GM19328 (cell line): Measurements from ENCODE around the gene ZC2HC1B.

ENCODE experiments used
- ATAC-seq: cut with Tn5 transposase; IDR thresholded peaks from one replicate; pipeline ENCODE4 v1.9.1; 2021; ENCODE audit warnings: mild to moderate bottlenecking, moderate library complexity; ENCODE audit not compliant: unreplicated experiment

The ZC2HC1B gene

DNA sequence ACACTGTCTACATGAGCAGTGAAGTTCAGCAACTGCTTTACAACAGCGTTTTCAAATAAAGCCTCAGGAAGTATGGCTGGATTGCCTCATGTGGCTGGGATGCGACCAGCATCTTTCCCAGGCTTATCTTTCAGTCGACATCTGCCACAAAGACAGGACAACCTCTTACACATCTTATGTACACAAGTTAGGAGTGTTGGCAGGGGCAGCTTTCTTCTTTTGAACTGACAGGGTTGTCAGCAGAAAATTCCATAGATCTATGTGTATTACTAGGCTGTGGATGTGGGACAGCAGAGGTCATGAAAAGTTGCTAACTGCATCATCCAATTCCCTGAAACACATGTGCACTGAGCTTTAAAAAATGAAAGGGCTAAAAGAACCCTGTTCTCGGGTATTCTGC lies 95.7 kb downstream of the ZC2HC1B start:
- no peak for ATAC-seq

DNA sequence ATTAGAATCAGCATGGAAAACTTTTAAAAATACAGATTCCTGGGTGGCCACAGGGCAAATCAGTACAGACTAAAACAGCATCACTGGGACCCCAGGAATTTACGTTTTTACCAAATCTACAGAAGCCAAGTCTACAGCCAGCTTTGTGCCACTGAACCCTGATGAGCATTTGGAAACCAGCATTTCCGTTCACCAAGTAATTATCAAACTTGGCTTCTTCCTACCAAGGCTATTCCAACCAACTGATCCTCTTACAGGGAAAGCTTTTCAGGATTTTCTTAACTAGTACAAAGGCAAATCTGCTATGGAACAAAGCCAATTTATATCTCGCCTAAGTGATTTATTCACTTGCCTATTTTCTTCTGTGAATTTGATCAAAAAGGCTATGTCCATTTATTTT lies 96.8 kb downstream of the ZC2HC1B start:
- no peak for ATAC-seq

DNA sequence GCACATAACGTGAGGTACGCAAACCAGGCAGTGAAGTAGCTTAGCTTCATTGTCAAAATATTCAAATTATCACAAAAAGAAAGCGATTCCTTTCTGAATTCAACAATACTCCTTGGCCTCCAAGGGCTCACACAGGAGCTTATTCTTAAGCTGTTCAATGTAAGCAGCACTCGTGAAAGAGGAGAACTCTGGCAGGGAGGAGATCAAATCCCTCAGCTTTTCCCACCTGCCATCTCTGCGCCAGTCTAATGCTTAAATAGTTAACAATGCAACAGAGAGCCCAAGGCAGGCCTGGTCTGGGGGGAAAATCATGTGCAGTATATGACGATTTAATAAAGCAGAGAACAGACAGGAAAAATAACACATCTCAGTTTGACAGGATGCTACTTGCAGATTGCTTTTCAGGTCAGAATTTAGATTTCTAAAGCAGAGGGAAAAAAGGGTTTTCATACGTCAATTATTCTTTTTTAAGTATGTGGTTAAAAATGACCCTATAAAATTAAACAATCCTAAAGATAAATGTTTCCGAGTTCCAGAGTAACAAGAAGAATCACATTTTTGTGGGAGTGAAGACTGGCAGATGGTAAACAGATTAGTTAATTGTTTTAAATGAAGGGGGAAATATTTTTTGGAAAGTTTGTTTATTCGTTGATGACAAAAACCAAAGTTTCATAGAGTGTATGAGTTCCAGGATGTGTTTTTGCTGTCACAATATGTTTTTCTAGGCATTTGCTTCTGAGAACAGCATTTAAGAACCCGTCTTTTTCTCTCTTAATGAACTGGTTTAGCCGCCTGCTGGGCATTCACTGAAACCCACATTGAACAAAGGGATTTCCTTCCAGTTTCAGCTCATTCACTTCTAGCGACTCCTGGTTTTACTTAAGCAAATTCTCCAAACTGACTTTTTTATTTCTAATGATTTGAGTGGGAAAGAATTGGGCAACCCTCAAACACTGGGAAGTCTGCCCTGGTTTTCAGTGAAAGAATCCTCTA lies 97.9 kb downstream of the ZC2HC1B start:
- ATAC-seq: no peak

DNA sequence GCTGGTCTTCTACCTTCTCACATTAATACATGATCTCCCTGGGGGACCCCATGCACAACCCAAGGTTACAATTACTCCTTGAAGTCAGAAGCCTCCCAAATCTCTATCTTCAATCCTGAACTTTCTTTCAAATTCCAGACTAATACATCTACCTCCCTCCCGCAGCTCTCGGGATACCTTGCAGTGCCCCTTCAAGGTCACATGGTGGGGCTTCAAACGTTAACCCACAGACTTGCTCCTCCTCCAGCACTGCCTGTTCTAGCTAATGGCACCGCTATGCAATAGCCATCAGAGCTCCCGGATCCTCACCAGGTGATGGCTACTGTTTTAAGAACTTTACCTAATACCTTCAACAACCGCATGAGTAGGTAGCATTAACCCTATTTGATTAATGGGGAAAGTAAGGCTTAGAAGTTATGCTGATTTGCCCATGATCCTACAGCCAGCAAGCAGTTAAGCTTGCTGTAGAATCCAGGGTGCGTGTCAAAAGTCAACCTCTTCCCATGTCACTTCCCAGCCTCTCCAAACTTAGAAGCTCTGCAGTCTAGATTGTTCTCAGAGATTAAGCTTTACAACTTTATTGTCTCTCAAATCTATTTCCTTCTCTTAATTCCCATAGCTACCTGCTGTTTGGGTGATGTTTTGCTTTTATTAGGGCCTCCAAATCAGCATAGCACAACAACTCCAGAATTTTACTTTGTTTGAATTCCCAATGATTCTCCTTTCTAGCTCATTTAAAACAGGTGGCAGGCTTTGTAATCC lies 99.1 kb downstream of the ZC2HC1B start:
- ATAC-seq: no peak

DNA sequence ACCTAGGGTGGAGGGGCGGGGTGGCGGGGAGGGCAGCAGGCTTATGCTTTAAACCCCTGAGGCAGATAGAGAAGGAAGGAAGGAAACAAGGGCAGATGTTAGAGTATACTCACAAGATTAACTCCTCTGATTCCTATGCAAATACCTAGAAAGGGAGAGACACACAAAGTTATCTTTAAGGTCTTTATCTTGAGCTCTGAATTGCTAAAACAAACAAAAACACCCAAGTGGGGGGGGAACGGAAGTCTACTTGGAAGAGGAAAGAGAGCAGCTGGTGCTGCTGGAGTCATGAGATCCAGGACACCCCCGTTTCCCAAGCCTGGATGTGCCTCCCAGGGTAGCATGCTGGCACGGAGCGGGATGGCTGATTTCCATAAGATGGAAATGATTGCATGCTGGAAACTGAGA lies 100.4 kb downstream of the ZC2HC1B start:
- no peak for ATAC-seq

DNA sequence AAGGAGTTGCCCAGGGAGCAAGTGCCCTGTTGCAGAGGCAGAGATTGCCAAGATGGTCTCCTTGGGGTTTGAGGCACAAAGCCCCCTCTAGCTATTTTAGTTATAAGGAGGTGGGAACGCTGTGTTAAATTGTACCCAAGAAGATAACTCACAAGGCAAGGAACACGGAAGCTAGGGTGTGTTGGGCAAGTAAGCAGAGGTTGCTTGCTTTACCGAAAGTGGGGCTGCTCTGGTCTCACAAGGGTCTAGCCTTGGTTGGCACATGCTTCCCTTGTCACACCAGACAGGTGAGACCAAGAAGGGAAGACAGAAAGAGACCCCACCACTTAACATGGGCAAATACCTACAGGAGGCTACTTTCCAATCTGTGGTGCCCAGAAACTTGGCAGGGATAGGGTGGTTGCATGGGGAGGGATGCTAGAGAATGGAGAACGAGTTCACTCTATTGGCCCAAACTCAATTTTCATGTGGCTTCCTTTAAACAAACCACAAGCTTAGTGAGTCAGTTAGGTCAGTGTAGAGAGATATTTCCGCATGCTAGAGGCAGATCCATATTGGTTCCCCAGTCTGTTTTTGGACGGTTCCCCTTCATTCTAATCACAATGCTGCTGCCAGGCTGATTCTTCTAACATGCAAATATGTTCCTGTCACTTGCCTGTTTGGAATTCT lies 101.4 kb downstream of the ZC2HC1B start:
- ATAC-seq: no peak

DNA sequence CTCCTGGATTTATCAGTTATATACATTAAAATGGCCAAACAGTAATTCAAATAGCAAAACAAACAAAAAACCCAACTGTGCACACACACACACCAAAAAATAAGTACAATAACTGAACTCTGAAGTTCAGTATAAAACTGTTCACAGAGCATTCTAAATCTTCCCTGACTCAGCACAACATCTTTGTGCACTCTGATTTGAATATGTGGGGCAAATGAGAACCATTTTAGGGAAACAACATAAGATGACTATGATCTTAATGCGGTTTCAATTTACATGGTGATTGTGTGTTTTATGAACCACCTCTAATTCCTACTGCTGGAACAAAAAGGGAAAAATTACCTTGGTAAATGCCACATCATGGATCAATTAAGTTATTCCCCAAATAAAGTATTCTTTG lies 102.0 kb downstream of the ZC2HC1B start:
- ATAC-seq: no peak

DNA sequence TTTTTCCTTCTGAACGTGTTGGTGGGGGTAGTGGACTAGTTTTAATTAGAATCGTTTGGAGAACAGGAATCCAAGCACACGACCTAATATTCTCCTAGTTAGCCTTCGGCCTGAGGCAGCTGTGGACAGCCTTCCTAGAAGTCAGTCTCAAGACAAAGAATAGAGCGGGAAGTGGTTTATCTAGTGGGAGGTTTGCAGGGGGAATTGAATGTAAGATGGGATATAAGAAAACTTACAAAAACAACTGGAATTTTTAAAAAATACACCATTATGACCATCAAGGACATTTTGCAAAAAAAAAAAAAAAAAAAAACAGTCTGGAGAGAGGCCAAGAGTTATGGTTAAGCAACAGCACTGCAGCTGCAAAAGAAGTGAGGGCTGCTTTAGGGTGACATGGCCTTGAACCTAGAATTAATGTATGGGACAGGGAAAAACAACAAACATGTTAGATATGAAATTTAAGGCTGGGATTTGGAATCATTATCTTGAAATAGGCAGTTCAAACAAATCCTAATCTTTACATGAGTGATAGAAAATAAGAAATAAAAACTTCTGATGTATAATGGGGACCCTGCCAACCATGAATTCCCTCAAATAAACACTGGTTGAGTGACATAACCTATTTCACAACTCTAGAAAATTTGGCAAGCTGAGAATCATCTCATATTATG lies 103.6 kb downstream of the ZC2HC1B start:
- ATAC-seq: no peak

DNA sequence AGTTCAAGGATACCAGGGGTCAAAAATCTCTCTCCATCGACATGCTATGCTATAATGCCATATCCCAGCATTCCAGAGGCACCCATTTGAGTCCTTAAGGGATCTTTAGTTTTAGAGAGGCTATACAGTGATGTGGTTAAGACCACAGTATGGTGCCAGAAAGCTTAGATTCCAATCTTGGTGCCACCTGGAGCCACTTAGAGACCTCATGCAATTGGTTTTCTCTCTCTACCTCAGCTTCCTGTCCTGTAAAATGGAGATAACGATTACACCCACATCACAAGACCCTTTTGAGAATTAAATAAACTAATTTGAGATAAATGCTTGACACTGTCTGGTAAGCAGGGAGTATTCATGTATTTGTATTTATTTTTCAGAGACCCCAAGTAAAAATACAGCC lies 104.8 kb downstream of the ZC2HC1B start:
- ATAC-seq: no peak

DNA sequence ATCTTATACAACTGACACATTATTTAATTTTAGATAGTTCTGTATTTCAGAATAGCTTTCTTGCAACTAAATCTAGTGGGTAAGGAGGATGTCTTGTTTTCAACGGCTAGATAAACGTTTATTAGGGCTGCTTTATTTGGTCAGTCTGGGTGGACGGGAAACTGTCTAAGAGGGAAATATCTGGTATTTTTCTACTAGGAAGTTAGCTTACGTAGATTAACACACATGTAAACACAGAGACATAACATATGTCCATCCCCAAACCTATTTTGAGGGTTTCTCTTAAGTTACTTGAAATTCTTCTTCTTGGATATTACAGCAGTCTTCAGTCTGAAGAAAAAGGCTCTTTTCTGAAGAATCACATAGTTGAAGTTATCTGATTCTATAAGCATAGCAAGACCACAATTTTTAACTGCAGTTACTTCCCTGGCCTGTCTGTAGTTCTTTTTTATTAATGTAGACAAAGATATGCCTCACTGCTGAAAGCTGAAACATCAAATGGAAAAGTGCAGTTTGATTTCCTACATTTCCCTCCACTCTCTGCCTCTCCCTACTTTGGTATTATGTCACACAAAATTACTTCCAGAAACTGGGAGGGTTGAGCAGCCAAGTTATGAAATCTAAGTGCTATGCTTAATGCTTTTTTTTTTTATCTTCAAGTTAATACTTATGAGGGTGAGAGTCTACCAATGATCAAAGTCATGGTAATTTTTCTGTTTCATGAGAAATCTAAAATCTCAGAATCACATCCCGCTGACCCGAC lies 106.4 kb downstream of the ZC2HC1B start:
- no peak for ATAC-seq

DNA sequence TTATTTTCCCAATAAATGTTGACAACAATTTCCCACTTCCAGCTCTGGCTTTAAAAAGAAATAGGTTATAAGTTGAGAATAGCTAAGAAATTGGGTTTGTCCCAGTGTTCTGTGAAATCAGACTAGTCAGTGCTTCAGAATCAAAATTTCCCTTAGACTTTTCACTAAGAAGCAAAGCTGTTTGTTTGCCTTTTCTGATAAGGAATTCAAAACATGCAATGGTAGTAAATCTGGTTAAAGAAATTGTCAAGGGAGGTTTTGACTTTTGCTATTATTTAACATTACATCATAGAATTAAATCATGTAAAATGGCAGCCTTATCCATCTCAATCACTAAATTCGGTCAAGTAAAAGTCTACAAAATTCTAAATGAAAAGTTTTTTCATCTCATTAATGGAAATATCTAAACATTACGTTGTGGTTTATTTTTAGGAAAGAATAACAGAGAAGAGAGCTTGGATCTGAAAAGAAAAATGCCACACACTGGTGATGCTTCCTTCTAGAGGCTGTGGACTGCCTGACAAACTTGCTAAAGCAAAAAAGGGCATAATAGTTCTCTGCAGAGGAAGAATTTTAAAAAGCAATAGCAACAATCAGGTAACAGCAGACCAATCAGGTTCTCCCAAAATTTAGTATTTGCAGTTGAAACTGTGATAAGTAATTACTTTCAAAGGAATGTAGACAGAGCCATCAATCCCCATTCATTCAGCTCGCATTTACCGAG lies 107.4 kb downstream of the ZC2HC1B start:
- no peak for ATAC-seq

DNA sequence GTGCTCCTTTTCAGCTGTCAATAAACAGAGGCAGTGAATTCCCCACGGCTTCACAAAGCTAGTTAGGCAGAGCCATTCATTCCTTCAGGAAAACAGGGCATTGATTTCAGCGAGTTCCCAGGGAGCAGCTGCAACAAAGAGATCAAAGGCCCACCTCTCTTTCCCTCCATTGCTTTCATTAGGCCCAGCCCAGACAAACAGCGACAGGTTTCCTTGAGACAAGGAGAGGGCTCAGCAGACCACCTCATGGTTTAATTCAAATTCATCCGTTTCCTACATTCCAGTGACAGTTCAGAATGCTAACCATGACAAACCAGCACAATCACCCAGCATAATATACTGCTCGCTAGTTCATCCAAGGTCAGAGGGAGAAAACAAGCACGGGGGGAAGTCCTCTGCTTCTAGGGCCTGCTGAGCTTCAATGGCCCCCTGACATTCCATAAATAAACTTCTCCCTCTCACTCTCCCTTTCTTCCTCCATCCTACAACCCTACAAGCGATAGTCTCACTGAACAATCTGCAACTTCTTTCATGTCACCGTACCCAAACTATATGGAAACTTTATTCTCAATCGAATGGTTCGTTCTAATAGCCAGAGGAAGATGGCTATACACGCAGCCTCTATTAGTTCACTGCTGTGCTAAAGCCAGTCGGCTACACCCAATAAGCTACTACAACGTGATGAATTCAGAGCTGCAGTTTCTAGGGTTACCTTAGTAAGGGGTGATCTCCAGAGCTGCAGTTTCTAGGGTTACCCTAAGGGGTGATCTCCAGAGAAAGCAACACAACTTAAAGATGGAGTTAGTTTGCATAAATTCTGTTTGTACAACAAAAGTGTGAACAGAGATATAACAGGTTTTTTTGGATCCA lies 109.1 kb downstream of the ZC2HC1B start:
- no peak for ATAC-seq

DNA sequence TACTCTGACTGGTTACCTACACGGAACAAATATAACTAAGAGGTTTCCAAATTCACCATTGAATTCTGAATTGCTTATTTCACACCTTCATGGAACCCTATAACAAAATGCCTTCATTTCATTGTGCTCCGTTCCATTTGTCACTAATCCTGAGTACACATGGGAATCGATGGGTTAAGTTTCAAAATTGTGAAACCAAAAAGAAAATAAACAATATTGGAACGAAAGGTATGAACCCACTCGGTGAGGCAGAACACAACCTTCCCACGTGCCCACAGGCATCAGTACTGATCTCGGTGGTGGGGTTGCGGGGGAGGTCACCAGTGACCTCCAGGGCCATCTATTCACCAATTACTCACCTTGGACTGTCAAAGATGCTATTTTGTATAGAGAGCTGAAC lies 109.8 kb downstream of the ZC2HC1B start:
- no peak for ATAC-seq

DNA sequence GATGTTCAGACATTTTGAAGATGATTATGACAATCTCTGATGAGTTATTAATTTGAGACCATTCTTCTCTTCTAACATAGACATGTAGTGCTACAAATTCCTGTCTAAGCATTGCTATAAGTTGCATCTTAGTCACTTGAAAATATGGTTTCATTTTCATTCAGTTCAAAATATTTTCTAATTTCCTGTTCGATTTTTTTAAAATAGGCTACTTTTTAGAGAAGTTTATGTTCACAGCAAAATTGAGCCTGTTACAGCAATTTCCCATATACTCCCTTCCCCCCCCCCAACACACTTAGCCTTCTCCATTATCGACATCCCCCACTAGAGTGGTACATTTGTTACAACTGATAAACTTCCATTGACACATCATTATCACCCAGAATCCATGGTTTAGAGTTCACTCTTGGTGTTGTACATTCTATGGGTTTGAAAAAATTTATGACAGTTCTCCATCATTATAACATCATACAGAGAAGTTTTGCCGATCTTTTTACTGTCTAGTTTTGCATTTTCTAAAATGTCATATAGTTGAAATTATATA lies 112.6 kb downstream of the ZC2HC1B start:
- no peak for ATAC-seq

DNA sequence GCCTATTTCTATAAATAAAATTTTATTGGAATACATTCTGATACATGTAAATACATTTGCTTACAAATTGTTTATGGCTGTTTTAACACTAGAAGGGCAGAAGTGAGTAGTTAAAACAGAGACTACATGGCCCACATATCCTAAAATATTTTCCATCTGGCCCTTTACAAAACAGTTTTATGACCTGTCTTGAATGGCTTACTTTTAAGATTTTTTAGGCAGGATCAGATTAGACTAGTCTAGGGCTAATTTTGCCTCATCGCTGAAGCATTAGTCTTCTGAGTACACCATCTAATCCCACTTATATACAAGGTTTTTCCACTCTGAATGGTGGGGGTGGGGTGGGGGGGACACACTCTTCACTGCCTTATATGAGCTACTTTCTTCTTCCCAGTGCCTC lies 116.6 kb downstream of the ZC2HC1B start:
- ATAC-seq: no peak

DNA sequence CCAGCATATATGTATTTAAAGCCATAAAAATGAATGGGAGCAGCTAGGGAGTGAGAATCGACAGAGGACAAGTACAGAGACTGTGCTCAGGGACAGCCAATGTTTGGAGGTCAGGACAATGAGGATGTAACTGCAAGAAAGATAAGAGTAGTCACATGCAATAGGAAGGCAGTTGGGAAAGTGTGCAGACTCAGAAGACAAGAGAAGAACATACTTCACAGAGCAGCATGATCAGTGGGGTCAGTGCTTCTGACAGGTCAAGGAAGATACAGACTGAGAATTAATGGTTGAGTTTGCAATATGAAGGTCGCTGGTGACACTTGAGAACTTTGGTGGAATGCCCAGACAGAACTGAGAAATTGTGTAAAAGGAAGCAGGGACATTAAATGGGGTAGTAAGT lies 118.7 kb downstream of the ZC2HC1B start:
- no peak for ATAC-seq

DNA sequence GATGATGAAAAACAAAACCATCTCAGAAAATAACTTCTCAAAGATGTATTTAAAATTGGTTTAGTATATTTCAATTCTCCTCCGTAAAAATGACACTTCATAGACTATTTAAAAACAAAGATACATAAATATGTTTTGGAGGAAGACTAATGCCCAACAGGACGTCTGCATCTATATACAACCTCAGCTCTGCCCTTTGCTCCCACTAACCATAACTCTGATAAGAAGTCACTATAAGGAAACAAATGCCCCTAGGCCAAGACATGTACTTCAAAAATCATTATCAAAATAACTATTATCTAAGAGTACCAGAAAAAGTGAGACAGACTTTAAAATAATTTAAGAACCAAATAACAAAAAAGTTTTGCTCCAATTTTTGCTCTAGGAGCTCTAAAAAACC lies 120.4 kb downstream of the ZC2HC1B start:
- no peak for ATAC-seq

DNA sequence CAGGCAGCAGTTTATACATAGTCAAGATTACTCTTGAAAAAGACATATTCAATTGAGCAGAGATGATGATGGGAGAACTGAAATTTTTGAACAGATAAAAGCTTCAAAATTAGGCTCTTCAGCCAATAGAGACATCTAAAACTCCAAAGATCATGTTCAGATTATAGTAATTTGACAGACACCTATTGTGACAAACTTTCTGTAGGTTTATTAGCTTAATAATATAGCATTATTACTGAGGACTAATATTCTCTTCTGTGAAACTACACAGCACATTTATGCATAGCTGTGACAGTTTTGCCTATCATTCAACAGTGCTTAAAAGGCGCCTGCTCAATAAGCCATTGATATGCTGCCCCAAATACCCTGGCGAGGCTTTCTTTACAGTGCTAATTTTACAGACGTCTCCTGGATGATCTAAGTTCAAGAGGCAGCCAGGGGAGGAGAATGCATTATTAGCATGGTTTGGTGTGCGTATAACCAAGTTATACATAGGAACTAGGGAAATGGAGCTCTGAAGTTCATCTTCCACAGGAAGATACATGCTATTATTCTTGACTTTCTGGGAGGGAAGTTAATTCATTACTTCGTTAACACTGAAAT lies 122.3 kb downstream of the ZC2HC1B start:
- no peak for ATAC-seq
